ENCODE measurements around the gene NBAS. TPM values are rescaled to one million over a fixed set of nuclear protein-coding genes. Genes with fewer than 3 reads are reported as not detected.
"Not testable (repeated sequence)": the region's sequence is repeated elsewhere in the genome, so short reads cannot be mapped to it uniquely, and the experiment has no call there.

The NBAS gene
- total RNA-seq, 4 donors from 2014 or later: 27.3 to 43.6 (median 28.4) TPM

DNA sequence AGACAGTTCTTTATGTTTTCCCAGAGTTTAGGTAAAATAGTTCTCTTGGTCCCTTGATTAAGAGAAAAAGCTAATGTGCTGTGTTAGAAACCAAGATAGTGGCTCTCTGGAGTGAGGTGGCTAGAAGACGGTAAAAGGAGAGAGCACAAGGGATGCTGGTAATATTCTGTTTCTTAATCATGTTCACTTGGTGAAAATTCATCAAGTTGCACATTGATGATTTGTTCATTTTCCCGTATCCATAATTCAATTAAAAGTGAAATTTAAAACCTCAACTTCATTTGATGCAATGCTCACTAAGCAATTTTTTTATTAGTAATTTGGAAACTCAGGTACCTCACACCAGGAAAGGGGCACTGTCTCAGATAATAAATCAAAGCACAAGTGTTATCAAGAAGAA, 113.8 kb downstream of the NBAS start:
- intact Hi-C loops (cut with DNase I; ENCODE audit: low total_unique reads) (no loop called here), in situ Hi-C loops (cut with MboI; ENCODE audit: low sequenced_read_pairs in 4 of 4) (no loop called here)
- Histone ChIP-seq H3K9me3 (no peaks in the 10 kb centered on the region), H3K4me1 (peaks cover 16 to 31% of the 10 kb centered on the region in 2 donors), H3K4me3 (no peak overlapping the region), H3K27me3 (no peaks in the 10 kb centered on the region), H3K27ac (peak overlapping the region; percentile 71 to 78 (median 76)), H3K36me3 (no peaks in the 10 kb centered on the region)
- TF ChIP-seq, protein P1, sequence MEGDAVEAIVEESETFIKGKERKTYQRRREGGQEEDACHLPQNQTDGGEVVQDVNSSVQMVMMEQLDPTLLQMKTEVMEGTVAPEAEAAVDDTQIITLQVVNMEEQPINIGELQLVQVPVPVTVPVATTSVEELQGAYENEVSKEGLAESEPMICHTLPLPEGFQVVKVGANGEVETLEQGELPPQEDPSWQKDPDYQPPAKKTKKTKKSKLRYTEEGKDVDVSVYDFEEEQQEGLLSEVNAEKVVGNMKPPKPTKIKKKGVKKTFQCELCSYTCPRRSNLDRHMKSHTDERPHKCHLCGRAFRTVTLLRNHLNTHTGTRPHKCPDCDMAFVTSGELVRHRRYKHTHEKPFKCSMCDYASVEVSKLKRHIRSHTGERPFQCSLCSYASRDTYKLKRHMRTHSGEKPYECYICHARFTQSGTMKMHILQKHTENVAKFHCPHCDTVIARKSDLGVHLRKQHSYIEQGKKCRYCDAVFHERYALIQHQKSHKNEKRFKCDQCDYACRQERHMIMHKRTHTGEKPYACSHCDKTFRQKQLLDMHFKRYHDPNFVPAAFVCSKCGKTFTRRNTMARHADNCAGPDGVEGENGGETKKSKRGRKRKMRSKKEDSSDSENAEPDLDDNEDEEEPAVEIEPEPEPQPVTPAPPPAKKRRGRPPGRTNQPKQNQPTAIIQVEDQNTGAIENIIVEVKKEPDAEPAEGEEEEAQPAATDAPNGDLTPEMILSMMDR (IDR thresholded peaks at IDR 0.05 in 4 of 5, conservative IDR thresholded peaks at IDR 0.05 in 1 of 5): no peak
- TF ChIP-seq POLR2A (IDR thresholded peaks at IDR 0.05): no peak
- ATAC-seq (no peak), DNase-seq (no peak)

DNA sequence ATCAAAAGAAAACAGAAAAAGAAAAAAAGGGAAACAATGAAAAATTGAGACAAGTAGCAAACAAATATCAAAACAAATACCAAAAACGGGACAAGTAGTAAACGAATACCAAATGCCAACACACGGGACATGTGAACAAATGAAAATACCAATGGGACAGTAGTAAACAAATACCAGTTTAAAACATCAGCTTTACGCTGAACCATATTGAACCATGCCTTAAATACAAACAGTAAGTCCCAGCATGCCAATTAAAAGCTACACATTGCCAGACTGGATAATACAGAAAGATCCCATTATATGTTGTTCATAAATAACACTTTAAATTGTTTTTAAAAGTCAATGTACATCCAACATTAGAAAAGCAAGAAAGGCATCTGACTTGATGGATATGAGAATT, 114.2 kb downstream of the NBAS start:
- peaks cover 16 to 31% of the 10 kb centered on the region in 2 donors for H3K4me1 ChIP-seq
- no peaks in the 10 kb centered on the region for H3K9me3 ChIP-seq
- H3K36me3 ChIP-seq: no peaks in the 10 kb centered on the region
- DNase-seq (no peak), ATAC-seq (no peak)
- no peaks in the 10 kb centered on the region for H3K27me3 ChIP-seq
- TF ChIP-seq POLR2A (IDR thresholded peaks at IDR 0.05): no peak
- TF ChIP-seq, protein P1 (IDR thresholded peaks at IDR 0.05 in 4 of 5, conservative IDR thresholded peaks at IDR 0.05 in 1 of 5): no peak
- peak overlapping the region in 2 of 4 donors; percentile 78 for H3K27ac ChIP-seq
- in situ Hi-C loops (cut with MboI; ENCODE audit: low sequenced_read_pairs in 4 of 4) (no loop called here), intact Hi-C loops (cut with DNase I; ENCODE audit: low total_unique reads) (no loop called here)
- no peak overlapping the region for H3K4me3 ChIP-seq

DNA sequence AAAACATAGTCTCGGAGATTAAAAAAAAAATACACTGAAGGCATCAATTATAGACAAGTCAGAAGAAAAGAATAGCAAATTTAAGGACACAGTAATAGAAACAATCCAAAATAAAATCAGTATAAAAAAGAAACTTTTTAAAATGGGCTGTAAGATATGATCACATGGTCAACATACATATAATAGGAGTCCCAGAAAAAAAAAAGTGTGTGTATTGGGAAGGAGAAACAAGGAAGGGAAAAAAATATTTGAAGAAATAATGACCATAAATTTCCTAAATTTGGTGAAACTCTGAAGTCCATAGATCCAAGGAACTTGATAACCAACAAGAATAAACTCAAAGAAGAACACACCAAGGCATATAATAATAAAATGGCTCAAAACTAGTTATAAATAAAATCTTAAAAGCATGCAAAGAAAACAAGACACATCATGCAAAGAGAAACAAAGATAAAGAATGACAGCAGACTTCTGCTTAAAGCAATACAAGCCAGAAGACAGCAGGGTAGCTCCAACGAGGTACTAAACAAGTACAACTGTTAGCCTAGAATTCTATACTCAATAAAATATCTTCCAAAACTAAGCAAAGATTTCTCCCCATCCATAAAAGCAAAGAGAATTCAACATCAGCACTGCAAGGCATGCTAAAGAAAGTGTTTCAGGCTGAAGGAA, 115.1 kb downstream of the NBAS start:
- Histone ChIP-seq H3K9me3 (no peaks in the 10 kb centered on the region), H3K36me3 (no peaks in the 10 kb centered on the region), H3K27ac (no peak overlapping the region), H3K27me3 (no peaks in the 10 kb centered on the region), H3K4me3 (no peak overlapping the region), H3K4me1 (peaks cover 16 to 31% of the 10 kb centered on the region in 2 donors)
- TF ChIP-seq, protein P1 (IDR thresholded peaks at IDR 0.05 in 4 of 5, conservative IDR thresholded peaks at IDR 0.05 in 1 of 5): no peak
- TF ChIP-seq POLR2A (IDR thresholded peaks at IDR 0.05): no peak
- in situ Hi-C loops (cut with MboI; ENCODE audit: low sequenced_read_pairs in 4 of 4) (no loop called here), intact Hi-C loops (cut with DNase I; ENCODE audit: low total_unique reads) (no loop called here)
- ATAC-seq: no peak
- no peak for DNase-seq

DNA sequence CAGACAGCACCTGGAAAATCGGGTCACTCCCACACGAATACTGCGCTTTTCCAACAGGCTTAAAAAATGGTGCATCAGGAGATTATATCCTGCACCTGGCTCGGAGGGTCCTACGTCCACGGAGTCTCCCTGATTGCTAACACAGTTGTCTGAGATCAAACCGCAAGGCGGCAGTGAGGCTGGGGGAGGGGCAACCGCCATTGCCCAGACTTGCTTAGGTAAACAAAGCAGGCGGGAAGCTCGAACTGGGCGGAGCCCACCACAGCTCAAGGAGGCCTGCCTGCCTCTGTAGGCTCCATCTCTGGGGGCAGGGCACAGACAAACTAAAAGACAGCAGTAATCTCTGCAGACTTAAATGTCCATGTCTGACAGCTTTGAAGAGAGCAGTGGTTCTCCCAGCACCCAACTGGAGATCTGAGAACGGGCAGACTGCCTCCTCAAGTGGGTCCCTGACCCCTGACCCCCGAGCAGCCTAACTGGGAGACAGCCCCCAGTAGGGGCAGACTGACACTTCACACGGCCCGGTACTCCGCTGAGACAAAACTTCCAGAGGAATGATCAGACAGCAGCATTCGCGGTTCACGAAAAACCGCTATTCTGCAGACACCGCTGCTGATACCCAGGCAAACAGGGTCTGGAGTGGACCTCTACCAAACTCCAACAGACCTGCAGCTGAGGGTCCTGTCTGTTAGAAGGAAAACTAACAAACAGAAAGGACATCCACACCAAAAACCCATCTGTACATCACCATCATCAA, 121.2 kb downstream of the NBAS start:
- H3K9me3 ChIP-seq; H3K27ac ChIP-seq; DNase-seq; H3K36me3 ChIP-seq; H3K27me3 ChIP-seq; in situ Hi-C loops (cut with MboI; ENCODE audit: low sequenced_read_pairs in 4 of 4); H3K4me3 ChIP-seq; ATAC-seq; intact Hi-C loops (cut with DNase I; ENCODE audit: low total_unique reads): not testable (repeated sequence)
- peaks cover 16 to 23% of the 10 kb centered on the region in 2 donors for H3K4me1 ChIP-seq

DNA sequence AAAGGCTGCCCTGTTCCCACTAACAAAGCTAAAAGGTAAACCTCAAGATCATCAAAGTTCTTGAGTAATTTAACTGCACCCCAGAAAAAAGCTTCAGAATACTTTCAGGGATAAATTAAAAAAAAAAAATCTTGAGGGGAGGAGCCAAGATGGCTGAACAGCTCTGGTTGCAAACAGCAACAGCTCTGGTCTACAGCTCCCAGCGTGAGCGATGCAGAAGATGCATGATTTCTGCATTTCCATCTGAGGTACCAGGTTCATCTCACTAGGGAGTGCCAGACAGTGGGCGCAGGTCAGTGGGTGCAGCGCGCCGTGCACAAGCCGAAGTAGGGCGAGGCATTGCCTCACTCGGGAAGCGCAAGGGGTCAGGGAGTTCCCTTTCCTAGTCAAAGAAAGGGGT, 121.8 kb downstream of the NBAS start:
- ATAC-seq; H3K4me3 ChIP-seq; intact Hi-C loops (cut with DNase I; ENCODE audit: low total_unique reads); DNase-seq; H3K27me3 ChIP-seq; H3K36me3 ChIP-seq; H3K27ac ChIP-seq; in situ Hi-C loops (cut with MboI; ENCODE audit: low sequenced_read_pairs in 4 of 4); H3K9me3 ChIP-seq: not testable (repeated sequence)
- H3K4me1 ChIP-seq: peaks cover 17 to 23% of the 10 kb centered on the region in 2 donors
